ENCODE measurements around the gene ZNF185. TPM values are rescaled to one million over a fixed set of nuclear protein-coding genes. Genes with fewer than 3 reads are reported as not detected.

Gene ZNF185
- total and polyA plus RNA-seq, 9 of the 15 experiments (the other 6 are each of a cell fraction or from before 2014, with no cell fraction given): 0.08 to 1.1 (median 0.22) TPM

GRCh38 chrX:152908486-152908885 is 10.6 kb downstream of the ZNF185 start:
- no TSS peak for BruUV-seq (replicated peaks)
- TF ChIP-seq MGA (IDR thresholded peaks at IDR 0.05): no peak
- TF ChIP-seq TCFL5 (CRISPR knock-in tag; conservative IDR thresholded peaks at IDR 0.05): no peak
- TF ChIP-seq, protein P1, sequence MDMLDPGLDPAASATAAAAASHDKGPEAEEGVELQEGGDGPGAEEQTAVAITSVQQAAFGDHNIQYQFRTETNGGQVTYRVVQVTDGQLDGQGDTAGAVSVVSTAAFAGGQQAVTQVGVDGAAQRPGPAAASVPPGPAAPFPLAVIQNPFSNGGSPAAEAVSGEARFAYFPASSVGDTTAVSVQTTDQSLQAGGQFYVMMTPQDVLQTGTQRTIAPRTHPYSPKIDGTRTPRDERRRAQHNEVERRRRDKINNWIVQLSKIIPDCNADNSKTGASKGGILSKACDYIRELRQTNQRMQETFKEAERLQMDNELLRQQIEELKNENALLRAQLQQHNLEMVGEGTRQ (CRISPR knock-in tag; IDR thresholded peaks at IDR 0.05): no peak
- TF ChIP-seq ZNF77 (CRISPR knock-in tag; IDR thresholded peaks at IDR 0.05): no peak
- no peak for TF ChIP-seq ZNF316 (IDR thresholded peaks at IDR 0.05)
- TF ChIP-seq SREBF2 (CRISPR knock-in tag; IDR thresholded peaks at IDR 0.05): no peak
- TF ChIP-seq STAG1 (CRISPR knock-in tag; IDR thresholded peaks at IDR 0.05; ENCODE audit: borderline replicate concordance): no peak
- no peak for TF ChIP-seq NFE2 (IDR thresholded peaks at IDR 0.05; ENCODE audit: low read depth)
- TF ChIP-seq ZNF212 (CRISPR knock-in tag; IDR thresholded peaks at IDR 0.05): no peak
- TF ChIP-seq EHMT2 (IDR thresholded peaks at IDR 0.05): no peak
- TF ChIP-seq TBP (optimal IDR thresholded peaks at IDR 0.05; ENCODE audit: low read depth, low read length): no peak

More at GRCh38 chrX:152908486-152908885, 10.6 kb downstream of the ZNF185 start:
- Histone ChIP-seq H4K20me1 (replicated peaks; ENCODE audit: control insufficient read depth, insufficient read depth, low read length) (no peaks in the 10 kb centered on the region; the same call in 1 of the 2 replicates), H3K36me3 (ENCODE audit: control insufficient read depth, insufficient read depth, low read length) (no peaks in the 10 kb centered on the region), H3K4me2 (ENCODE audit: insufficient read depth, low read length) (no peak overlapping the region), H3K9me3 (replicated peaks; ENCODE audit: control insufficient read depth, insufficient read depth, low read depth, low read length) (no peaks in the 10 kb centered on the region), H3K9ac (ENCODE audit: insufficient read depth in 1 of 2, low read depth in 2 of 2, low read length in 2 of 2) (peak overlapping the region in 1 of 2 experiments; percentile 9; a peak in 1 of 4 replicates), H3K79me2 (ENCODE audit: control insufficient read depth, insufficient read depth, low read length) (no peaks in the 10 kb centered on the region), H3K27me3 (ENCODE audit: control insufficient read depth in 2 of 2, insufficient read depth in 2 of 2, low read length in 2 of 2) (peaks cover 6 to 51% of the 10 kb centered on the region in 2 experiments; a peak in 3 of 5 replicates), H2AFZ (ENCODE audit: low read depth, low read length) (no peak overlapping the region), H3K4me1 (replicated peaks in 1 of 2; ENCODE audit: control insufficient read depth in 2 of 2, insufficient read depth in 2 of 2, low read length in 2 of 2) (peaks cover 0 to 5% of the 10 kb centered on the region in 2 experiments; a peak in 2 of 5 replicates), H3K27ac (ENCODE audit: extremely low read depth, low read depth, low read length) (no peak overlapping the region), H3K4me3 (no peak overlapping the region), H3K9me1 (ENCODE audit: control insufficient read depth, insufficient read depth, low read length) (peaks cover 3% of the 10 kb centered on the region)
- 2% methylated on average over 12 of the region's 14 CpGs for WGBS (ENCODE audit: insufficient coverage, low coverage, missing lambda C conversion rate)
- DNase-seq (ENCODE audit: extremely low read depth in 1 of 4, low spot score in 3 of 4) (no peak), FAIRE-seq (no peak), ATAC-seq (no peak)
- POLR2A ChIA-PET: no interaction called here
- CTCF ChIA-PET (ENCODE audit: low intra/inter-chr PET ratio): no interaction called here
- in situ Hi-C loops (cut with MboI) (no loop called here), intact Hi-C loops (cut with micrococcal nuclease) (no loop called here)
